ENCODE data around the gene CES2.

DNA sequence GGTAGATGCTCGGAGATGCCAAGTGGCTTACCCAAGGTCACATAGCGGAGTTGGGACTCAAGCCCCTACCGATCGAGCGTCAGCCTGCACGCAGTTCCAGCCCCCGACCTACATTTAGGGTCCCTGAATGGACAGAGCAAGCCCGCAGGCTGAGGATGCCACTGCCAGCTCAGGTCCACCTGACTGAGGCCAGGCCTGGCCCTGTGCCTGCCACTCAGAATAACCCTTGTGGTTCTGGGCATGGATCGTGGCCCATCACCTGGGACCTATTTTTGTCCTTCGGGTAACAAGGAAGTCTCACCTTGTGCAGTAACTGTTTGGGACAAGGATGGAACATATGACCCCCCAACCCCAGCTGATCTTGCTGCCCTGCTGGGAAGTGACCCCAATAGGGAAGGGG, 33.7 kb upstream of the CES2 start:
- TF ChIP-seq, protein P1, sequence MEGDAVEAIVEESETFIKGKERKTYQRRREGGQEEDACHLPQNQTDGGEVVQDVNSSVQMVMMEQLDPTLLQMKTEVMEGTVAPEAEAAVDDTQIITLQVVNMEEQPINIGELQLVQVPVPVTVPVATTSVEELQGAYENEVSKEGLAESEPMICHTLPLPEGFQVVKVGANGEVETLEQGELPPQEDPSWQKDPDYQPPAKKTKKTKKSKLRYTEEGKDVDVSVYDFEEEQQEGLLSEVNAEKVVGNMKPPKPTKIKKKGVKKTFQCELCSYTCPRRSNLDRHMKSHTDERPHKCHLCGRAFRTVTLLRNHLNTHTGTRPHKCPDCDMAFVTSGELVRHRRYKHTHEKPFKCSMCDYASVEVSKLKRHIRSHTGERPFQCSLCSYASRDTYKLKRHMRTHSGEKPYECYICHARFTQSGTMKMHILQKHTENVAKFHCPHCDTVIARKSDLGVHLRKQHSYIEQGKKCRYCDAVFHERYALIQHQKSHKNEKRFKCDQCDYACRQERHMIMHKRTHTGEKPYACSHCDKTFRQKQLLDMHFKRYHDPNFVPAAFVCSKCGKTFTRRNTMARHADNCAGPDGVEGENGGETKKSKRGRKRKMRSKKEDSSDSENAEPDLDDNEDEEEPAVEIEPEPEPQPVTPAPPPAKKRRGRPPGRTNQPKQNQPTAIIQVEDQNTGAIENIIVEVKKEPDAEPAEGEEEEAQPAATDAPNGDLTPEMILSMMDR (IDR thresholded peaks at IDR 0.05): no peak
- TF ChIP-seq POLR2A (IDR thresholded peaks at IDR 0.05): no peak

Data from thyroid gland (tissue), 4 donors.